ENCODE results near the gene KRTAP10-6. TPM values are rescaled to one million over a fixed set of nuclear protein-coding genes. Genes with fewer than 3 reads are reported as not detected.

The KRTAP10-6 gene
- total RNA-seq, 1 experiment from 2014 or later = not detected

- no peak for DNase-seq
- H3K9me3 ChIP-seq (replicated peaks) = 0 out of 2 replicates have a peak, but pooled peaks cover 3% of the 10 kb centered on the region
Measured at GRCh38 chr21:44626262-44626661, 34.0 kb upstream of the KRTAP10-6 start.

GRCh38 chr21:44625756-44626155 lies 33.5 kb upstream of the KRTAP10-6 start:
- no peaks in the 10 kb centered on the region for H3K36me3 ChIP-seq
- H3K4me3 ChIP-seq = no peak overlapping the region
- no peaks in the 10 kb centered on the region for H3K27me3 ChIP-seq
- H3K27ac ChIP-seq = no peak overlapping the region
- H3K4me1 ChIP-seq = no peaks in the 10 kb centered on the region
- 0 out of 2 replicates have a peak, but pooled peaks cover 3% of the 10 kb centered on the region for H3K9me3 ChIP-seq (replicated peaks)
- no peak for DNase-seq

More at GRCh38 chr21:44626262-44626661, 34.0 kb upstream of the KRTAP10-6 start:
- Histone ChIP-seq H3K4me3 (no peak overlapping the region), H3K27me3 (no peaks in the 10 kb centered on the region), H3K36me3 (no peaks in the 10 kb centered on the region), H3K4me1 (no peaks in the 10 kb centered on the region), H3K27ac (no peak overlapping the region)

GRCh38 chr21:44623575-44623974 lies 31.3 kb upstream of the KRTAP10-6 start:
- Histone ChIP-seq H3K4me3 (no peak overlapping the region), H3K36me3 (no peaks in the 10 kb centered on the region), H3K27me3 (no peaks in the 10 kb centered on the region), H3K4me1 (no peaks in the 10 kb centered on the region), H3K27ac (no peak overlapping the region), H3K9me3 (replicated peaks) (peaks cover 12% of the 10 kb centered on the region; the same call in 1 of the 2 replicates)
- no peak for DNase-seq

- DNase-seq = no peak
- H3K9me3 ChIP-seq (replicated peaks) = peaks cover 11% of the 10 kb centered on the region; the same call in 1 of the 2 replicates
- no peak overlapping the region for H3K4me3 ChIP-seq
- H3K4me1 ChIP-seq = no peaks in the 10 kb centered on the region
- no peaks in the 10 kb centered on the region for H3K36me3 ChIP-seq
- no peak overlapping the region for H3K27ac ChIP-seq
- H3K27me3 ChIP-seq = no peaks in the 10 kb centered on the region
Measured at GRCh38 chr21:44619886-44620285, 27.6 kb upstream of the KRTAP10-6 start.

- no peak overlapping the region for H3K4me3 ChIP-seq
- H3K27me3 ChIP-seq = no peaks in the 10 kb centered on the region
Measured at GRCh38 chr21:44618909-44619308, 26.6 kb upstream of the KRTAP10-6 start.

GRCh38 chr21:44618504-44618903 lies 26.2 kb upstream of the KRTAP10-6 start:
- H3K4me1 ChIP-seq = no peaks in the 10 kb centered on the region
- no peaks in the 10 kb centered on the region for H3K27me3 ChIP-seq
- no peak for DNase-seq
- no peak overlapping the region for H3K27ac ChIP-seq
- no peak overlapping the region for H3K4me3 ChIP-seq
- no peaks in the 10 kb centered on the region for H3K36me3 ChIP-seq
- H3K9me3 ChIP-seq (replicated peaks) = peaks cover 9% of the 10 kb centered on the region; the same call in 1 of the 2 replicates

More at GRCh38 chr21:44618909-44619308, 26.6 kb upstream of the KRTAP10-6 start:
- no peak for DNase-seq
- Histone ChIP-seq H3K4me1 (no peaks in the 10 kb centered on the region), H3K36me3 (no peaks in the 10 kb centered on the region), H3K27ac (no peak overlapping the region), H3K9me3 (replicated peaks) (peaks cover 9% of the 10 kb centered on the region; the same call in 1 of the 2 replicates)

- no peaks in the 10 kb centered on the region for H3K4me1 ChIP-seq
- H3K9me3 ChIP-seq (replicated peaks) = peaks cover 9% of the 10 kb centered on the region; the same call in 1 of the 2 replicates
- no peak overlapping the region for H3K27ac ChIP-seq
- DNase-seq = no peak
- no peak overlapping the region for H3K4me3 ChIP-seq
- H3K36me3 ChIP-seq = no peaks in the 10 kb centered on the region
- H3K27me3 ChIP-seq = no peaks in the 10 kb centered on the region
Measured at GRCh38 chr21:44617071-44617501, 24.8 kb upstream of the KRTAP10-6 start.

GRCh38 chr21:44616591-44616926 lies 24.3 kb upstream of the KRTAP10-6 start:
- Histone ChIP-seq H3K36me3 (no peaks in the 10 kb centered on the region), H3K27me3 (no peaks in the 10 kb centered on the region), H3K9me3 (replicated peaks) (peaks cover 9% of the 10 kb centered on the region; the same call in 1 of the 2 replicates), H3K27ac (no peak overlapping the region), H3K4me3 (no peak overlapping the region), H3K4me1 (no peaks in the 10 kb centered on the region)
- DNase-seq = no peak

- no peaks in the 10 kb centered on the region for H3K27me3 ChIP-seq
Measured at GRCh38 chr21:44615911-44616590, 23.7 kb upstream of the KRTAP10-6 start.

GRCh38 chr21:44615466-44615865 lies 23.2 kb upstream of the KRTAP10-6 start:
- Histone ChIP-seq H3K4me1 (no peaks in the 10 kb centered on the region), H3K4me3 (no peak overlapping the region), H3K27me3 (no peaks in the 10 kb centered on the region), H3K9me3 (replicated peaks) (peaks cover 9% of the 10 kb centered on the region; the same call in 1 of the 2 replicates), H3K36me3 (no peaks in the 10 kb centered on the region), H3K27ac (no peak overlapping the region)
- DNase-seq = no peak

More at GRCh38 chr21:44615911-44616590, 23.7 kb upstream of the KRTAP10-6 start:
- DNase-seq = no peak
- Histone ChIP-seq H3K27ac (no peak overlapping the region), H3K9me3 (replicated peaks) (peaks cover 9% of the 10 kb centered on the region; the same call in 1 of the 2 replicates), H3K4me1 (no peaks in the 10 kb centered on the region), H3K4me3 (no peak overlapping the region), H3K36me3 (no peaks in the 10 kb centered on the region)

- H3K27ac ChIP-seq = no peak overlapping the region
- H3K9me3 ChIP-seq (replicated peaks) = peaks cover 6% of the 10 kb centered on the region; the same call in 1 of the 2 replicates
- no peaks in the 10 kb centered on the region for H3K36me3 ChIP-seq
- no peak overlapping the region for H3K4me3 ChIP-seq
- no peaks in the 10 kb centered on the region for H3K27me3 ChIP-seq
- no peaks in the 10 kb centered on the region for H3K4me1 ChIP-seq
- DNase-seq = no peak
Measured at GRCh38 chr21:44614961-44615391, 22.7 kb upstream of the KRTAP10-6 start.

- Histone ChIP-seq H3K27me3 (no peaks in the 10 kb centered on the region), H3K36me3 (no peaks in the 10 kb centered on the region), H3K27ac (no peak overlapping the region), H3K4me1 (no peaks in the 10 kb centered on the region), H3K4me3 (no peak overlapping the region), H3K9me3 (replicated peaks) (no peaks in the 10 kb centered on the region; the same call in 1 of the 2 replicates)
- no peak for DNase-seq
Measured at GRCh38 chr21:44614161-44614631, 21.9 kb upstream of the KRTAP10-6 start.

- no peak for DNase-seq
- Histone ChIP-seq H3K9me3 (replicated peaks) (no peaks in the 10 kb centered on the region; the same call in 1 of the 2 replicates), H3K36me3 (no peaks in the 10 kb centered on the region), H3K27ac (no peak overlapping the region), H3K4me3 (no peak overlapping the region), H3K4me1 (no peaks in the 10 kb centered on the region), H3K27me3 (no peaks in the 10 kb centered on the region)
Measured at GRCh38 chr21:44613386-44614155, 21.3 kb upstream of the KRTAP10-6 start.

GRCh38 chr21:44612669-44613229 lies 20.4 kb upstream of the KRTAP10-6 start:
- Histone ChIP-seq H3K9me3 (replicated peaks) (no peaks in the 10 kb centered on the region; the same call in 1 of the 2 replicates), H3K27ac (no peak overlapping the region), H3K4me3 (no peak overlapping the region), H3K4me1 (no peaks in the 10 kb centered on the region), H3K36me3 (no peaks in the 10 kb centered on the region), H3K27me3 (no peaks in the 10 kb centered on the region)
- no peak for DNase-seq
